Renal pelvis (tissue), 4 donors: ENCODE results near the gene FLG2. TPM values are rescaled to one million over a fixed set of nuclear protein-coding genes. Genes with fewer than 3 reads are reported as not detected.
"Not testable (repeated sequence)": the region's sequence is repeated elsewhere in the genome, so short reads cannot be mapped to it uniquely, and the experiment has no call there.

Experiments used
- DNase-seq: peaks from one replicate; pipeline ENCODE4 v3.0.0-alpha.2; 2013
- polyA plus RNA-seq, 3 donors: library from polyadenylated mRNA; unstranded; fragments of 120-200 nt; gene quantifications; one replicate each; pipeline ENCODE4 v1.2.1, GENCODE V29; 2013; ENCODE audit not compliant: insufficient read length in 3 of 3

Gene FLG2
- polyA plus RNA-seq, 3 donors: 0.07 to 0.27 (median 0.08) TPM

GRCh38 chr1:152313319-152313801, 46.4 kb downstream of the FLG2 start:
- no peak for DNase-seq

GRCh38 chr1:152312169-152312568, 47.6 kb downstream of the FLG2 start:
- not testable (repeated sequence) for DNase-seq

DNA sequence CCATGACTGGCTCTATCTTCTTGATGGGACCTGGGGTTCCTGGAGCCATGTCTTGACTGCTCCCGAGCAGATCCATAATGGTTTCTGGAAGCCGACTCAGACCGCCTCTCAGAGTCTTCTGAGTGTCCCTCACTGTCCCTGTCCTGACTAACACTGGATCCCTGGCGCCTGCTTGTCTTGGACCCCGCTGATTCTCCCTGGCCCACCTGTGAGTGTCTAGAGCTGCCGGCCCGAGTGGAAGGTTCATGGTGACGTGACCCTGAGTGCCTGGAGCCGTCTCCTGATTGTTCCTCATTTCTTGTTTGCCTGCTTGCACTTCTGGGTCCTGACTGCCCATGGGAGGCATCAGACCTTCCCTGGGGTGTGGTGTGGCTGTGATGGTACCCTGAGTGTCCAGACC, 49.9 kb downstream of the FLG2 start:
- DNase-seq: no peak

DNA sequence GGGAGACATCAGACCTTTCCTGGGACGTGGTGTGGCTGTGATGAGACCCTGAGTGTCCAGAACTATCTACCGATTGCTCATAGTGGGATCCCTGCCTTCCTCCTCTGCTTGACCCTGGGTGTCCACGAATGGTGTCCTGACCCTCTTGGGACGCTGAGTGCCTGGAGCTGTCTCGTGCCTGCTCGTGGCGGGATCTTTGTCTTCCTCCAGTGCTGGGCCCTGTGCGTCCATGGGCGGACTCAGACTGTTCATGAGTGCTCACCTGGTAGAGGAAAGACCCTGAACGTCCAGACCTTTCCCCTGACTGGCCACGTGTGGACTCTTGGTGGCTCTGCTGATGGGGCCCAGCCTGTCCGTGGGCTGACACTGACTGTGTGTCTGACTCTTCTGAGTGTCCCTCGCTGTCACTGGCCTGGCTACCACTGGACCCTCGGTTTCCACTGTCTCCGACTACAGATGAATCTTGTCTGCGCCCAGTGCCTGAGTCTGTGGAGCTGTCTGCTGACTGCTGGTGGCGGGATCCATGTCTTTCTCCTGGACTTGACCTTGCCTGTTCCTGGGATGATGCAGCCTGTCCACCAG, 50.4 kb downstream of the FLG2 start:
- DNase-seq: not testable (repeated sequence)

- not testable (repeated sequence) for DNase-seq
Measured at GRCh38 chr1:152308758-152309157, 51.0 kb downstream of the FLG2 start.

DNA sequence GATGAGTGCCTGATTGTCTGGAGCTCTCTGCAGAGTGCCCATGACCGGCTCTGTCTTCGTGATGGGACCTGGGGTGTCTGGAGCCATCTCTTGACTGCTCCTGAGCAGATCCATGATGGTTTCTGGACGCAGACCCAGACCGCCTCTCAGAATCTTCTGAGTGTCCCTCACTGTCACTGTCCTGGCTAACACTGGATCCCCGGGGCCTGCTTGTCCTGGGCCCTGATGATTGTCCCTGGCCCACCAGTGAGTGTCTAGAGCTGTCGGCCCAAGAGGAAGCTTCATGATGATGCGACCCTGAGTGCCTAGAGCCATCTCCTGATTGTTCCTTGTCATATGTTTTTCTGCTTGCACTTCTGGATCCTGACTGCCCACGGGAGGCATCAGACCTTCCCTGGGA, 51.8 kb downstream of the FLG2 start:
- not testable (repeated sequence) for DNase-seq

GRCh38 chr1:152306123-152306522, 53.7 kb downstream of the FLG2 start:
- not testable (repeated sequence) for DNase-seq

DNA sequence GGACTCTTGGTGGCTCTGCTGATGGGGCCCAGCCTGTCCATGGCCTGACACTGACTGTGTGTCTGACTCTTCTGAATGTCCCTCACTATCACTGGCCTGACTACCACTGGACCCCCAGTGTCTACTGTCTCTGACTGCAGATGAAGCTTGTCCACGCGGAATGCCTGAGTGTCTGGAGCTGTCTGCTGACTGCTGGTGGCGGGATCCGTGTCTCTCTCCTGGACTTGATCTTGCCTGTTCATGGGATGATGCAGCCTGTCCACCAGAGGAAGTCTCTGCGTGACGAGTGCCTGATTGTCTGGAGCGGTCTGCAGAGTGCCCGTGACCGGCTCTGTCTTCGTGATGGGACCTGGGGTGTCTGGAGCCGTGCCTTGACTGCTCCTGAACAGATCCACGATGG, 55.0 kb downstream of the FLG2 start:
- DNase-seq: not testable (repeated sequence)

- not testable (repeated sequence) for DNase-seq
Measured at GRCh38 chr1:152303139-152303872, 56.5 kb downstream of the FLG2 start.

Other genes starting within 250 kb of the FLG2 start
- gene TCHH, start 244.6 kb downstream of the FLG2 start, polyA plus RNA-seq: under 1 TPM; 0.03 to 0.06 (median 0.04) TPM
- not detected for gene RPTN, start 200.8 kb downstream of the FLG2 start, polyA plus RNA-seq
- 1 to 10 TPM in 2 of 3 donors, under 1 TPM in 1; 0.54 to 2.3 (median 1.2) TPM for gene HRNR, start 135.8 kb downstream of the FLG2 start, polyA plus RNA-seq
- 1 to 10 TPM; 1.1 to 2.4 (median 1.6) TPM for gene FLG, start 34.8 kb downstream of the FLG2 start, polyA plus RNA-seq
- gene CRNN, start 54.3 kb upstream of the FLG2 start, polyA plus RNA-seq: not detected
- gene LCE5A, start 150.8 kb upstream of the FLG2 start, polyA plus RNA-seq: not detected
- not detected for gene CRCT1, start 154.5 kb upstream of the FLG2 start, polyA plus RNA-seq
- gene LCE3E, start 206.8 kb upstream of the FLG2 start, polyA plus RNA-seq: not detected
- not detected for gene LCE3D, start 220.5 kb upstream of the FLG2 start, polyA plus RNA-seq
- not detected for gene LCE3C, start 240.2 kb upstream of the FLG2 start, polyA plus RNA-seq